Smooth muscle cell (in vitro differentiated cells): Measurements from ENCODE around the gene XG. TPM values are rescaled to one million over a fixed set of nuclear protein-coding genes. Genes with fewer than 3 reads are reported as not detected.
"Not testable (repeated sequence)": the region's sequence is repeated elsewhere in the genome, so short reads cannot be mapped to it uniquely, and the experiment has no call there.

Experiments used
- DNase-seq: peaks from one replicate; lab custom pipeline; 2025; ENCODE audit not compliant: unreplicated experiment; lab: John Stamatoyannopoulos, UW
- H2AFZ ChIP-seq: fragments of 200-600 bp; sonication (generic); 2 replicates; pipeline ENCODE4 v1.6.0; 2016; ENCODE audit warnings: antibody characterized with exemption, low read depth, mild to moderate bottlenecking
- H3F3A ChIP-seq: fragments of 200-600 bp; sonication (generic); 2 replicates; pipeline ENCODE4 v1.6.0; 2017; ENCODE audit warnings: antibody characterized with exemption, low read depth
- H3K27ac ChIP-seq: fragments of 200-600 bp; sonication (generic); 2 replicates; pipeline ENCODE4 v1.5.1; 2016; ENCODE audit warnings: low read depth, mild to moderate bottlenecking
- H3K27me3 ChIP-seq: fragments of 200-600 bp; sonication (generic); 2 replicates; pipeline ENCODE4 v1.6.1; 2016; ENCODE audit warnings: low read depth, mild to moderate bottlenecking
- H3K36me3 ChIP-seq: fragments of 200-600 bp; sonication (generic); 2 replicates; pipeline ENCODE4 v1.5.1; 2016; ENCODE audit warnings: low read depth
- H3K4me1 ChIP-seq: fragments of 200-600 bp; sonication (generic); 2 replicates; pipeline ENCODE4 v1.5.1; 2016; ENCODE audit warnings: low read depth
- H3K4me2 ChIP-seq: fragments of 200-600 bp; sonication (generic); 2 replicates; pipeline ENCODE4 v1.6.0; 2016; ENCODE audit warnings: mild to moderate bottlenecking
- H3K4me3 ChIP-seq: fragments of 200-600 bp; sonication (generic); 2 replicates; pipeline ENCODE4 v1.5.1; 2016; ENCODE audit warnings: mild to moderate bottlenecking
- H3K79me2 ChIP-seq: fragments of 200-600 bp; sonication (generic); 2 replicates; pipeline ENCODE4 v1.6.0; 2016; ENCODE audit warnings: low read depth, mild to moderate bottlenecking
- H3K9ac ChIP-seq: fragments of 200-600 bp; sonication (generic); 2 replicates; pipeline ENCODE4 v1.6.0; 2016; ENCODE audit warnings: low read depth
- H3K9me3 ChIP-seq: fragments of 200-600 bp; sonication (generic); replicated peaks from 2 replicates; pipeline ENCODE4 v1.5.1; 2016; ENCODE audit warnings: low read depth
- H4K20me1 ChIP-seq: fragments of 200-600 bp; sonication (generic); 2 replicates; pipeline ENCODE4 v1.6.0; 2016; ENCODE audit warnings: low read depth
- CTCF ChIP-seq: fragments of 200-600 bp; sonication (generic); IDR thresholded peaks from 2 replicates; pipeline ENCODE4 v1.5.1; 2017; ENCODE audit warnings: borderline replicate concordance, mild to moderate bottlenecking, antibody characterized with exemption; ENCODE audit not compliant: insufficient read depth, poor library complexity, severe bottlenecking
- WGBS: methylation state at CpG from one replicate; pipeline ENCODE4 v1.1.7; 2016; ENCODE audit warnings: low lambda C conversion rate; 5-methylcytosine and 5-hydroxymethylcytosine counted together
- polyA plus RNA-seq: library from polyadenylated mRNA; unstranded; fragments of >200 nt; fragmentation: Nextera tagmentation; extraction: Ambion mirVana; gene quantifications from 2 replicates; pipeline ENCODE4 v1.2.1, GENCODE V29; 2016
- total RNA-seq: library from RNA; depleted of rRNA; stranded (reverse); fragments of >200 nt; gene quantifications from 2 replicates; pipeline ENCODE4 v1.2.3, GENCODE V29; 2014

Gene XG
- total and polyA plus RNA-seq, 2 experiments from 2014 or later, result 1.1 to 1.3 TPM

GRCh38 chrX:2803486-2803885 lies 51.6 kb downstream of the XG start:
- H3K27ac ChIP-seq, result peak overlapping the region; percentile 99
- H3K4me2 ChIP-seq, result peak overlapping the region; percentile 23
- WGBS, result 13% methylated on average over 8 of the region's 8 CpGs

GRCh38 chrX:2804106-2804843 lies 52.4 kb downstream of the XG start:
- 33% methylated on average over 18 of the region's 18 CpGs for WGBS
- H3K79me2 ChIP-seq, DNase-seq, H3K36me3 ChIP-seq, H2AFZ ChIP-seq, H3K4me3 ChIP-seq, H3K9me3 ChIP-seq, H3K27me3 ChIP-seq, H4K20me1 ChIP-seq: not testable (repeated sequence)
- peak overlapping the region; percentile 92 for H3K9ac ChIP-seq
- peak overlapping the region; percentile 57 for H3K4me2 ChIP-seq
- H3K4me1 ChIP-seq, result peaks cover 17% of the 10 kb centered on the region
- H3F3A ChIP-seq, result peaks cover 20% of the 10 kb centered on the region
- peak overlapping the region; percentile 99 for H3K27ac ChIP-seq

More at GRCh38 chrX:2803486-2803885, 51.6 kb downstream of the XG start:
- not testable (repeated sequence) for H3K27me3 ChIP-seq, H3K9me3 ChIP-seq, H3K36me3 ChIP-seq, H3K79me2 ChIP-seq, DNase-seq, H2AFZ ChIP-seq, H3K4me3 ChIP-seq, H4K20me1 ChIP-seq
- Histone ChIP-seq H3K9ac (peak overlapping the region; percentile 92), H3F3A (peaks cover 20% of the 10 kb centered on the region), H3K4me1 (peaks cover 17% of the 10 kb centered on the region)

GRCh38 chrX:2804858-2805257 lies 53.0 kb downstream of the XG start:
- H3K4me1 ChIP-seq, result peaks cover 17% of the 10 kb centered on the region
- not testable (repeated sequence) for H3K79me2 ChIP-seq, H3K4me3 ChIP-seq, H3K27me3 ChIP-seq, H3K9me3 ChIP-seq, H4K20me1 ChIP-seq, H3K36me3 ChIP-seq
- H3K4me2 ChIP-seq, result peak overlapping the region; percentile 73
- DNase-seq, result peak; percentile 40
- peak overlapping the region; percentile 92 for H3K9ac ChIP-seq
- peak overlapping the region; percentile 99 for H3K27ac ChIP-seq
- 4% methylated on average over 20 of the region's 20 CpGs for WGBS
- H3F3A ChIP-seq, result peaks cover 20% of the 10 kb centered on the region
- H2AFZ ChIP-seq, result peak overlapping the region; percentile 16

- H3K79me2 ChIP-seq, result no peaks in the 10 kb centered on the region
- 97% methylated on average over 5 of the region's 5 CpGs for WGBS
Measured at GRCh38 chrX:2811271-2811670, 59.4 kb downstream of the XG start.

More at GRCh38 chrX:2811271-2811670, 59.4 kb downstream of the XG start:
- Histone ChIP-seq H3K9me3 (no peaks in the 10 kb centered on the region), H2AFZ (no peak overlapping the region), H3K36me3 (no peaks in the 10 kb centered on the region), H3K27me3 (no peaks in the 10 kb centered on the region), H3K4me2 (no peak overlapping the region), H3K27ac (peak overlapping the region; percentile 91), H3K4me3 (no peak overlapping the region), H3F3A (peaks cover under 1% of the 10 kb centered on the region), H3K4me1 (peaks cover 9% of the 10 kb centered on the region), H3K9ac (peak overlapping the region; percentile 38), H4K20me1 (no peaks in the 10 kb centered on the region)
- TF ChIP-seq CTCF, result no peak
- DNase-seq, result no peak
